AG09309 (cell line): ENCODE measurements around the gene GPC5.
"Not testable (repeated sequence)": the region's sequence is repeated elsewhere in the genome, so short reads cannot be mapped to it uniquely, and the experiment has no call there.

ENCODE experiments used
- DNase-seq: peaks from one replicate; pipeline ENCODE4 v3.0.0-alpha.2; 2010; ENCODE audit warnings: low read depth
- H3K4me3 ChIP-seq: 2 replicates; pipeline ENCODE4 v1.5.1; 2011; ENCODE audit warnings: mild to moderate bottlenecking, low read depth, low read length, moderate library complexity; ENCODE audit not compliant: control insufficient read depth
- CTCF ChIP-seq: IDR thresholded peaks from 2 replicates; pipeline ENCODE4 v1.5.1; 2011; ENCODE audit warnings: mild to moderate bottlenecking, low read depth, low read length, inconsistent platforms; ENCODE audit not compliant: insufficient read depth, control insufficient read depth; ENCODE audit errors: missing control alignments

Gene GPC5

GRCh38 chr13:91426913-91427312 lies 28.5 kb downstream of the GPC5 start:
- DNase-seq, result no peak
- no peak overlapping the region for H3K4me3 ChIP-seq
- TF ChIP-seq CTCF, result no peak

GRCh38 chr13:91438674-91439073 lies 40.3 kb downstream of the GPC5 start:
- not testable (repeated sequence) for H3K4me3 ChIP-seq, DNase-seq

- no peak for TF ChIP-seq CTCF
- no peak for DNase-seq
Observed at GRCh38 chr13:91450913-91451312, 52.5 kb downstream of the GPC5 start.

GRCh38 chr13:91454666-91455065 lies 56.2 kb downstream of the GPC5 start:
- TF ChIP-seq CTCF, result no peak
- no peak for DNase-seq

More at GRCh38 chr13:91450913-91451312, 52.5 kb downstream of the GPC5 start:
- no peak overlapping the region for H3K4me3 ChIP-seq

GRCh38 chr13:91456837-91457236 lies 58.4 kb downstream of the GPC5 start:
- TF ChIP-seq CTCF, result no peak
- no peak overlapping the region for H3K4me3 ChIP-seq
- no peak for DNase-seq

More at GRCh38 chr13:91454666-91455065, 56.2 kb downstream of the GPC5 start:
- no peak overlapping the region for H3K4me3 ChIP-seq

- DNase-seq, result no peak
- no peak for TF ChIP-seq CTCF
- no peak overlapping the region for H3K4me3 ChIP-seq
Observed at GRCh38 chr13:91459485-91459884, 61.1 kb downstream of the GPC5 start.

GRCh38 chr13:91464336-91464735 lies 65.9 kb downstream of the GPC5 start:
- no peak for TF ChIP-seq CTCF
- no peak for DNase-seq
- no peak overlapping the region for H3K4me3 ChIP-seq

- H3K4me3 ChIP-seq, result no peak overlapping the region
- no peak for DNase-seq
- no peak for TF ChIP-seq CTCF
Observed at GRCh38 chr13:91467236-91467635, 68.8 kb downstream of the GPC5 start.
